ENCODE data around the gene ADI1. TPM values are rescaled to one million over a fixed set of nuclear protein-coding genes. Genes with fewer than 3 reads are reported as not detected.

The ADI1 gene
- total and polyA plus RNA-seq, 2 experiments from 2014 or later, result 106 to 204 TPM

DNA sequence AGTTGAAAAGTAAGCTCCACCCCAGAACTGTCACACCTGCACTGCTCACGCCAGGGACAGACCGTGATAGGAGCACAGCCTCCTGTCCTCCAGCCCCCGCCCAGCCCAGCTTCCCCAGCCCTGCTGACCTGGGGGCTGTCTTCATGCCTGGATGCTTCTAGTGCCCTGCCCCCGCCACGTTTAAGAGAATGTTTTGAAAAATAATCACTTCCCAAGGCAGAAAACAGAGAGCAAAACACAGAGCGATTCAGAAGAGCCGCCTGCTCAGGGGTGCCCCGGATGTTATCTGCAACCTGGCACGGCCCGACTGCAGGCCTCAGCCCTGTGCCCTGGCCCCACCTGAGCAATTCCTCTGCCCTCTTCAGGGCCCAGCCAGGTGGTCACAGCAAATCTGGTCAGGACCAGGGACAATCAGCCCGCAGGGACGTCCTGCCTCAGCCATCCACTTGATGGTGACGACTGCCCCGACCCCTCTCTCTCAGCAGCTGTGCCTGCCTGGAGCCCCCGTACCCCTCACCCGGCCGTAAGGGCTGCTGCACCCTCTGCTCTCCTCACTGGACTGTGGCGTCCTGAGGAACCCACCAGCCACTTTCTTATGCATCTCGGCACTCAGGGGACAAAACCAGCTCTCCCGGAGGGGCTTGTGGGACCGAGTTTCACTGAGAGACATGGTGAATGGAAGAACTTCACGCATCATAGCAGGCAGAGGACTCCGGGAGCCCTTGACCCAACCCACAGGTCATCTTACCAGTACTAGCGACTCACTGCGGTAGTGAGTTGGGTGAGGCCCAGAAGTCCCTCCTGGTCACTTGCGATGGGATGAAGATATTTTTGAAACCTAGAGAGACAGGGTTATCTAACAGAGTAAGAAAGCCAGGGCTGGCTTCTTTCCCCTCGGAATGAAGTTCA, 30.2 kb downstream of the ADI1 start:
- H3K4me2 ChIP-seq, result no peak overlapping the region
- no peak overlapping the region for H2AFZ ChIP-seq
- WGBS (ENCODE audit: low lambda C conversion rate, missing lambda C conversion rate), result 89% methylated on average over 27 of the region's 27 CpGs
- no peak for DNase-seq (ENCODE audit: low spot score)
- no peaks in the 10 kb centered on the region for H3K27me3 ChIP-seq
- H3K4me1 ChIP-seq (ENCODE audit: insufficient read depth), result no peaks in the 10 kb centered on the region
- H3K27ac ChIP-seq, result no peak overlapping the region
- H3K9me2 ChIP-seq (replicated peaks; ENCODE audit: insufficient read depth), result no peaks in the 10 kb centered on the region
- TF ChIP-seq EZH2 (IDR thresholded peaks at IDR 0.05; ENCODE audit: borderline replicate concordance) (no peak), EZH2phosphoT487 (IDR thresholded peaks at IDR 0.05; ENCODE audit: low read depth, severe bottlenecking, unreplicated experiment) (no peak)
- TF ChIP-seq, protein P1, sequence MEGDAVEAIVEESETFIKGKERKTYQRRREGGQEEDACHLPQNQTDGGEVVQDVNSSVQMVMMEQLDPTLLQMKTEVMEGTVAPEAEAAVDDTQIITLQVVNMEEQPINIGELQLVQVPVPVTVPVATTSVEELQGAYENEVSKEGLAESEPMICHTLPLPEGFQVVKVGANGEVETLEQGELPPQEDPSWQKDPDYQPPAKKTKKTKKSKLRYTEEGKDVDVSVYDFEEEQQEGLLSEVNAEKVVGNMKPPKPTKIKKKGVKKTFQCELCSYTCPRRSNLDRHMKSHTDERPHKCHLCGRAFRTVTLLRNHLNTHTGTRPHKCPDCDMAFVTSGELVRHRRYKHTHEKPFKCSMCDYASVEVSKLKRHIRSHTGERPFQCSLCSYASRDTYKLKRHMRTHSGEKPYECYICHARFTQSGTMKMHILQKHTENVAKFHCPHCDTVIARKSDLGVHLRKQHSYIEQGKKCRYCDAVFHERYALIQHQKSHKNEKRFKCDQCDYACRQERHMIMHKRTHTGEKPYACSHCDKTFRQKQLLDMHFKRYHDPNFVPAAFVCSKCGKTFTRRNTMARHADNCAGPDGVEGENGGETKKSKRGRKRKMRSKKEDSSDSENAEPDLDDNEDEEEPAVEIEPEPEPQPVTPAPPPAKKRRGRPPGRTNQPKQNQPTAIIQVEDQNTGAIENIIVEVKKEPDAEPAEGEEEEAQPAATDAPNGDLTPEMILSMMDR (IDR thresholded peaks at IDR 0.05; ENCODE audit: poor library complexity), result no peak
- no peaks in the 10 kb centered on the region for H4K20me1 ChIP-seq (ENCODE audit: insufficient read depth, poor library complexity, severe bottlenecking)
- H3K36me3 ChIP-seq (replicated peaks; ENCODE audit: insufficient read depth, low read depth), result no peaks in the 10 kb centered on the region
- no peak overlapping the region for H3K4me3 ChIP-seq
- no peaks in the 10 kb centered on the region for H3K9me3 ChIP-seq (ENCODE audit: low read depth)
- no peaks in the 10 kb centered on the region for H3K79me2 ChIP-seq

GRCh38 chr2:3488061-3488531, 31.2 kb downstream of the ADI1 start:
- Histone ChIP-seq H3K4me2 (no peak overlapping the region), H3K4me3 (no peak overlapping the region), H3K9me3 (ENCODE audit: low read depth) (no peaks in the 10 kb centered on the region), H4K20me1 (ENCODE audit: insufficient read depth, poor library complexity, severe bottlenecking) (no peaks in the 10 kb centered on the region), H3K36me3 (replicated peaks; ENCODE audit: insufficient read depth, low read depth) (no peaks in the 10 kb centered on the region), H3K79me2 (no peaks in the 10 kb centered on the region), H3K27ac (no peak overlapping the region), H3K9me2 (replicated peaks; ENCODE audit: insufficient read depth) (no peaks in the 10 kb centered on the region), H3K27me3 (no peaks in the 10 kb centered on the region), H3K4me1 (ENCODE audit: insufficient read depth) (no peaks in the 10 kb centered on the region), H2AFZ (no peak overlapping the region)
- TF ChIP-seq EZH2 (IDR thresholded peaks at IDR 0.05; ENCODE audit: borderline replicate concordance), result no peak
- TF ChIP-seq EZH2phosphoT487 (IDR thresholded peaks at IDR 0.05; ENCODE audit: low read depth, severe bottlenecking, unreplicated experiment), result no peak
- TF ChIP-seq, protein P1 (IDR thresholded peaks at IDR 0.05; ENCODE audit: poor library complexity), result no peak
- DNase-seq (ENCODE audit: low spot score), result no peak
- 88% methylated on average over 6 of the region's 6 CpGs for WGBS (ENCODE audit: low lambda C conversion rate, missing lambda C conversion rate)

DNA sequence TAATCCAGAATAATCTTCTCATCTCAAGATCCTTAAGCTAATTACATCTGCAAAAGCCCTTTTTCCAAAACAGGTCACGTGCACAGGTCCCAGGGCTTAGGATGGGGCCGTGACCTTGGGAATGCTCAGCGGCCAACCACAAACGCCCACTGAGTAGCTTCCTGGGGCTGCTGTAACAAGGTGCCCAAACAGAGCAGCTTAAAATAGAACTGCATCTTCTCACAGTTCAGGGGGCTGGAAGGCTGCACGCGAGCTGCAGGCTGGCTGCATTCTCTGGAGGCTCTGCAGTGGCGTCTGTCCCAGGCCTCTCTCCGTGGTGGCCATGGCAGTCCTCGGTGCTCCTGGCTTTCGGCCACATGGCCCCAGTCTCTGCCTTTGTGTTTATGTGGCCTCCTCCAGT, 31.9 kb downstream of the ADI1 start:
- no peak for DNase-seq (ENCODE audit: low spot score)
- Histone ChIP-seq H3K79me2 (no peaks in the 10 kb centered on the region), H3K4me2 (no peak overlapping the region), H3K27ac (no peak overlapping the region), H4K20me1 (ENCODE audit: insufficient read depth, poor library complexity, severe bottlenecking) (no peaks in the 10 kb centered on the region), H3K9me2 (replicated peaks; ENCODE audit: insufficient read depth) (no peaks in the 10 kb centered on the region), H3K4me1 (ENCODE audit: insufficient read depth) (no peaks in the 10 kb centered on the region), H3K36me3 (replicated peaks; ENCODE audit: insufficient read depth, low read depth) (no peaks in the 10 kb centered on the region), H3K4me3 (no peak overlapping the region), H2AFZ (no peak overlapping the region), H3K9me3 (ENCODE audit: low read depth) (no peaks in the 10 kb centered on the region), H3K27me3 (no peaks in the 10 kb centered on the region)
- no peak for TF ChIP-seq EZH2phosphoT487 (IDR thresholded peaks at IDR 0.05; ENCODE audit: low read depth, severe bottlenecking, unreplicated experiment)
- no peak for TF ChIP-seq EZH2 (IDR thresholded peaks at IDR 0.05; ENCODE audit: borderline replicate concordance)
- TF ChIP-seq, protein P1 (IDR thresholded peaks at IDR 0.05; ENCODE audit: poor library complexity), result no peak
- 96% methylated on average over 10 of the region's 10 CpGs for WGBS (ENCODE audit: low lambda C conversion rate, missing lambda C conversion rate)
